HepG2 (cell line): ENCODE data around the gene KAZN. TPM values are rescaled to one million over a fixed set of nuclear protein-coding genes. Genes with fewer than 3 reads are reported as not detected.

Experiments
- ATAC-seq: fragments of 200-7000 bp; cut with Tn5 transposase; 3 replicates; pipeline ENCODE4 v1.9.1; 2020; ENCODE audit warnings: mild to moderate bottlenecking, moderate library complexity
- BruUV-seq: library from RNA; stranded (reverse); fragments of 400-500 nt; replicated peaks from 2 replicates; lab custom pipeline; 2021; lab: Mats Ljungman, UMichigan
- CTCF ChIA-PET: fragments of 300-600 bp; formaldehyde crosslinking; extraction: SDS; loops from one replicate; lab custom pipeline; 2021; ENCODE audit warnings: low total read pairs, inconsistent platforms, low intra/inter-chr PET ratio; lab: Yijun Ruan, JAX
- POLR2A ChIA-PET: fragments of 350-600 bp; sonication (Branson Sonifier 250); formaldehyde crosslinking; loops from one replicate; lab custom pipeline; 2020; ENCODE audit warnings: antibody characterized with exemption, inconsistent platforms; lab: Yijun Ruan, JAX
- DNase-seq: peaks from one replicate; pipeline ENCODE4 v3.0.0-alpha.2; 2015; ENCODE audit warnings: low spot score
- FAIRE-seq: peaks from 3 replicates; lab custom pipeline; 2011; peaks lifted over from hg19 to GRCh38; lab: Jason Lieb, UNC
- H2AFZ ChIP-seq: one replicate; pipeline ENCODE4 v1.6.1; 2011; ENCODE audit warnings: low read length, inconsistent platforms
- H3K27ac ChIP-seq: fragments of 300-600 bp; 3 replicates; pipeline ENCODE4 v1.8.0; 2011; ENCODE audit warnings: mixed run types, mild to moderate bottlenecking, mixed read lengths, low read length, inconsistent platforms; ENCODE audit not compliant: insufficient read depth; ENCODE audit errors: extremely low read length
- H3K27me3 ChIP-seq, 2 experiments: fragments of 200-600 bp in 1 of 2; 2 replicates in 1 of 2; 3 replicates in 1 of 2; pipeline versions ENCODE4 v1.6.0 to v1.8.0; 2011; ENCODE audit warnings: low read length in 2 of 2, mild to moderate bottlenecking in 2 of 2, moderate library complexity in 2 of 2, inconsistent platforms in 1 of 2; ENCODE audit not compliant: insufficient read depth in 2 of 2, control insufficient read depth in 1 of 2
- H3K36me3 ChIP-seq, 2 experiments: fragments of 200-600 bp in 1 of 2; replicated peaks in 1 of 2; 2 replicates in 1 of 2; 3 replicates in 1 of 2; pipeline versions ENCODE4 v1.5.1 to v1.8.0; 2011; ENCODE audit warnings: low read length in 2 of 2, inconsistent platforms in 1 of 2; ENCODE audit not compliant: insufficient read depth in 2 of 2, control insufficient read depth in 1 of 2
- H3K4me1 ChIP-seq: 2 replicates; pipeline ENCODE4 v1.5.1; 2012; ENCODE audit warnings: low read length, inconsistent platforms; ENCODE audit not compliant: insufficient read depth
- H3K4me2 ChIP-seq: 2 replicates; pipeline ENCODE4 v1.6.0; 2011; ENCODE audit warnings: low read depth, low read length, inconsistent platforms
- H3K4me3 ChIP-seq, 3 experiments: fragments of 200-600 bp in 1 of 3; sonication (generic), shearing (Covaris generic) in 1 of 3; replicated peaks in 1 of 3; 2 replicates each; pipeline ENCODE4 v1.5.1; 2011 to 2016; ENCODE audit warnings: low read length in 3 of 3, inconsistent platforms in 2 of 3, low read depth in 2 of 3, mild to moderate bottlenecking in 2 of 3, control low read depth in 1 of 3, mixed read lengths in 1 of 3; ENCODE audit not compliant: insufficient read depth in 1 of 3
- H3K79me2 ChIP-seq: one replicate; pipeline ENCODE4 v1.6.1; 2011; ENCODE audit warnings: low read length, inconsistent platforms; ENCODE audit not compliant: insufficient read depth
- H3K9ac ChIP-seq: 2 replicates; pipeline ENCODE4 v1.6.0; 2011; ENCODE audit warnings: mild to moderate bottlenecking, low read depth, low read length, inconsistent platforms; ENCODE audit not compliant: insufficient read depth
- H3K9me3 ChIP-seq: 2 replicates; pipeline ENCODE4 v1.5.1; 2012; ENCODE audit warnings: mild to moderate bottlenecking, low read length
- H4K20me1 ChIP-seq: 2 replicates; pipeline ENCODE4 v1.6.0; 2011; ENCODE audit warnings: inconsistent platforms, mild to moderate bottlenecking, low read length, moderate library complexity; ENCODE audit not compliant: insufficient read depth
- GABPB1 ChIP-seq: IDR thresholded peaks from 2 replicates; pipeline ENCODE4 v1.6.1; 2016; ENCODE audit warnings: mild to moderate bottlenecking, missing genetic modification reagents, moderate library complexity, missing compliant biosample characterization
- KLF16 ChIP-seq, 2 experiments: sonication (generic) in 1 of 2; formaldehyde crosslinking in 1 of 2; IDR thresholded peaks; 2 replicates each; pipeline versions ENCODE4 v1.6.1 to v1.8.0; 2016 to 2023; ENCODE audit warnings: missing genetic modification reagents in 2 of 2, missing compliant biosample characterization in 1 of 2
- ZFP91 ChIP-seq: sonication (generic); formaldehyde crosslinking; IDR thresholded peaks from 2 replicates; pipeline ENCODE4 v1.9.0; 2022; ENCODE audit warnings: missing genetic modification reagents, mild to moderate bottlenecking, borderline replicate concordance
- ZNF768 ChIP-seq: sonication (generic); formaldehyde crosslinking; IDR thresholded peaks from 2 replicates; pipeline ENCODE4 v1.4.0; 2020; ENCODE audit warnings: missing genetic modification reagents
- WGBS: methylation state at CpG from one replicate; pipeline ENCODE4 v1.1.6; 2017; ENCODE audit warnings: low lambda C conversion rate; 5-methylcytosine and 5-hydroxymethylcytosine counted together
- in situ Hi-C: cut with HindIII; loops from 2 replicates; pipeline ENCODE4 v1.10.0; 2017; ENCODE audit warnings: low pct_unique_long_range_greater_than_20kb; ENCODE audit not compliant: extremely low pct_ligation_motif_present
- intact Hi-C: fragments of 100-400 bp; cut with micrococcal nuclease; formaldehyde crosslinking; loops from one replicate; pipeline ENCODE4 v1.10.0; 2022; ENCODE audit not compliant: unreplicated experiment
- polyA plus RNA-seq, 8 experiments: library from polyadenylated mRNA; depleted of rRNA in 3 of 8; stranded (reverse) in 7 of 8; unstranded in 1 of 8; fragments of >200 nt; fragmentation: Illumina TruSeq in 4 of 8; extraction: Trizol in 4 of 8; gene quantifications; 2 replicates each; pipeline versions ENCODE4 v1.2.1 to v1.2.3, GENCODE V29; 2011 to 2016; ENCODE audit warnings: low read depth in 4 of 8, missing spikeins in 1 of 8, mixed read lengths in 1 of 8; ENCODE audit not compliant: insufficient read depth in 1 of 8
- total RNA-seq, 5 experiments: library from RNA; depleted of rRNA; stranded (reverse); fragments of >200 nt; fragmentation: Illumina TruSeq; extraction: Trizol; gene quantifications; 2 replicates each; pipeline ENCODE4 v1.2.3, GENCODE V29; 2016; ENCODE audit warnings: low read depth in 1 of 5

Gene KAZN
- total and polyA plus RNA-seq, 2 of the 13 experiments (the other 11 are each of a cell fraction or from before 2014, with no cell fraction given), result 10.4 to 13.5 TPM

GRCh38 chr1:14914351-14914988, 316.0 kb downstream of the KAZN start:
- no peak for FAIRE-seq
- no peak for TF ChIP-seq KLF16 (CRISPR knock-in tag; IDR thresholded peaks at IDR 0.05)
- TF ChIP-seq GABPB1 (CRISPR knock-in tag), result no peak
- peak; percentile 86 for TF ChIP-seq ZNF768 (CRISPR knock-in tag)
- TF ChIP-seq ZFP91, result peak; percentile 98
- TF ChIP-seq, all 625 proteins: peak for 2
- H3K36me3 ChIP-seq, result no peaks in the 10 kb centered on the region
- H3K4me1 ChIP-seq, result peaks cover 55% of the 10 kb centered on the region
- no peaks in the 10 kb centered on the region for H3K9me3 ChIP-seq
- peak overlapping the region in 1 of 3 experiments; percentile 65; a peak in 1 of 6 replicates for H3K4me3 ChIP-seq
- CTCF ChIA-PET, result interaction anchor here (1.3 kb wide), 1 partner anchor 113 kb away, joined by 8 read pairs; no protein-coding TSS in a partner anchor
- no peaks in the 10 kb centered on the region for H4K20me1 ChIP-seq
- H3K4me2 ChIP-seq, result peak overlapping the region; percentile 98
- 80% methylated on average over 8 of the region's 11 CpGs for WGBS
- ATAC-seq (no peak), DNase-seq (no peak)
- POLR2A ChIA-PET, result interaction anchor here (2.2 kb wide), 1 partner anchor 39 kb away, joined by 7 read pairs; no protein-coding TSS in a partner anchor
- no peak overlapping the region for H3K9ac ChIP-seq
- no peak overlapping the region for H2AFZ ChIP-seq
- H3K27ac ChIP-seq, result no peak overlapping the region
- H3K79me2 ChIP-seq, result no peaks in the 10 kb centered on the region
- in situ Hi-C loops, result loop anchor here (25.0 kb wide), 1 partner anchor 123 kb away; no protein-coding TSS in a partner anchor
- intact Hi-C loops, result no loop called here
- no peaks in the 10 kb centered on the region; a peak in 2 of 5 replicates for H3K27me3 ChIP-seq
- no TSS peak for BruUV-seq
